ENCODE measurements around the gene SH3YL1.

The SH3YL1 gene

GRCh38 chr2:305366-305765, 41.5 kb upstream of the SH3YL1 start:
- no peak overlapping the region for H2BK15ac ChIP-seq (ENCODE audit: low read depth, poor library complexity, severe bottlenecking)
- peaks cover 9% of the 10 kb centered on the region for H3K4me1 ChIP-seq (ENCODE audit: control insufficient read depth, insufficient read depth, low read depth, low read length)
- no peak overlapping the region for H3K14ac ChIP-seq (ENCODE audit: low read length in 2 of 2)
- no peak overlapping the region for H2AK5ac ChIP-seq (ENCODE audit: low read length, severe bottlenecking)
- H2BK5ac ChIP-seq (ENCODE audit: low read depth, low read length, poor library complexity, severe bottlenecking) = no peak overlapping the region
- no peak overlapping the region for H2BK12ac ChIP-seq (ENCODE audit: low read length in 2 of 2)
- H3K18ac ChIP-seq (ENCODE audit: low read depth in 1 of 2, low read length in 2 of 2) = no peak overlapping the region
- no peak overlapping the region for H2BK120ac ChIP-seq (ENCODE audit: low read depth, low read length)
- H3K9ac ChIP-seq (ENCODE audit: low read length) = no peak overlapping the region
- H3K27ac ChIP-seq (ENCODE audit: low read length, poor library complexity, severe bottlenecking) = no peak overlapping the region
- no peak for DNase-seq
- no peak overlapping the region for H4K8ac ChIP-seq (ENCODE audit: low read length)
- H3K4ac ChIP-seq (ENCODE audit: low read depth in 1 of 2, low read length in 2 of 2) = no peak overlapping the region
- no peaks in the 10 kb centered on the region for H3K36me3 ChIP-seq (ENCODE audit: control insufficient read depth in 1 of 2, insufficient read depth in 2 of 2, low read depth in 1 of 2, low read length in 2 of 2)
- no peaks in the 10 kb centered on the region for H3K9me3 ChIP-seq (ENCODE audit: control insufficient read depth, low read length)
- H2AFZ ChIP-seq (ENCODE audit: low read depth, low read length) = no peak overlapping the region
- H3K79me1 ChIP-seq (replicated peaks; ENCODE audit: low read length, poor library complexity, severe bottlenecking) = no peaks in the 10 kb centered on the region
- H3K27me3 ChIP-seq (ENCODE audit: control insufficient read depth in 1 of 2, insufficient read depth in 1 of 2, low read length in 2 of 2) = no peaks in the 10 kb centered on the region
- no peak overlapping the region for H3K4me2 ChIP-seq (ENCODE audit: low read length, poor library complexity, severe bottlenecking)
- WGBS = 85% methylated on average over 9 of the region's 9 CpGs
- H4K91ac ChIP-seq (ENCODE audit: low read length) = no peak overlapping the region
- no peak overlapping the region for H3K4me3 ChIP-seq (ENCODE audit: insufficient read depth in 1 of 2, low read depth in 1 of 2, low read length in 2 of 2)
- no peak overlapping the region for H3K23ac ChIP-seq (ENCODE audit: low read length in 2 of 2)

GRCh38 chr2:296354-296753, 32.5 kb upstream of the SH3YL1 start:
- 47% methylated on average over 3 of the region's 3 CpGs for WGBS

GRCh38 chr2:295090-295489, 31.3 kb upstream of the SH3YL1 start:
- H3K23ac ChIP-seq (ENCODE audit: low read length in 2 of 2) = no peak overlapping the region
- no peak overlapping the region for H4K8ac ChIP-seq (ENCODE audit: low read length)
- peaks cover 4% of the 10 kb centered on the region for H3K9me3 ChIP-seq (ENCODE audit: control insufficient read depth, low read length)
- no peak overlapping the region for H3K27ac ChIP-seq (ENCODE audit: low read length, poor library complexity, severe bottlenecking)
- H2AFZ ChIP-seq (ENCODE audit: low read depth, low read length) = no peak overlapping the region
- 70% methylated on average over 5 of the region's 5 CpGs for WGBS
- H3K4me1 ChIP-seq (ENCODE audit: control insufficient read depth, insufficient read depth, low read depth, low read length) = no peaks in the 10 kb centered on the region
- H2BK15ac ChIP-seq (ENCODE audit: low read depth, poor library complexity, severe bottlenecking) = no peak overlapping the region
- H3K4me2 ChIP-seq (ENCODE audit: low read length, poor library complexity, severe bottlenecking) = no peak overlapping the region
- H3K14ac ChIP-seq (ENCODE audit: low read length in 2 of 2) = no peak overlapping the region
- no peak overlapping the region for H3K4ac ChIP-seq (ENCODE audit: low read depth in 1 of 2, low read length in 2 of 2)
- H3K18ac ChIP-seq (ENCODE audit: low read depth in 1 of 2, low read length in 2 of 2) = no peak overlapping the region
- H3K4me3 ChIP-seq (ENCODE audit: insufficient read depth in 1 of 2, low read depth in 1 of 2, low read length in 2 of 2) = no peak overlapping the region
- H2BK120ac ChIP-seq (ENCODE audit: low read depth, low read length) = no peak overlapping the region
- H2BK5ac ChIP-seq (ENCODE audit: low read depth, low read length, poor library complexity, severe bottlenecking) = no peak overlapping the region
- H3K36me3 ChIP-seq (ENCODE audit: control insufficient read depth in 1 of 2, insufficient read depth in 2 of 2, low read depth in 1 of 2, low read length in 2 of 2) = no peaks in the 10 kb centered on the region
- H3K9ac ChIP-seq (ENCODE audit: low read length) = no peak overlapping the region
- H3K27me3 ChIP-seq (ENCODE audit: control insufficient read depth in 1 of 2, insufficient read depth in 1 of 2, low read length in 2 of 2) = peaks cover 19 to 48% of the 10 kb centered on the region in 2 experiments
- no peak overlapping the region for H2BK12ac ChIP-seq (ENCODE audit: low read length in 2 of 2)
- H3K79me1 ChIP-seq (replicated peaks; ENCODE audit: low read length, poor library complexity, severe bottlenecking) = no peaks in the 10 kb centered on the region
- no peak overlapping the region for H4K91ac ChIP-seq (ENCODE audit: low read length)
- H2AK5ac ChIP-seq (ENCODE audit: low read length, severe bottlenecking) = no peak overlapping the region
- no peak for DNase-seq

More at GRCh38 chr2:296354-296753, 32.5 kb upstream of the SH3YL1 start:
- peaks cover 4% of the 10 kb centered on the region for H3K9me3 ChIP-seq (ENCODE audit: control insufficient read depth, low read length)
- no peak overlapping the region for H2AK5ac ChIP-seq (ENCODE audit: low read length, severe bottlenecking)
- H3K14ac ChIP-seq (ENCODE audit: low read length in 2 of 2) = no peak overlapping the region
- H3K4me1 ChIP-seq (ENCODE audit: control insufficient read depth, insufficient read depth, low read depth, low read length) = no peaks in the 10 kb centered on the region
- no peak overlapping the region for H3K4ac ChIP-seq (ENCODE audit: low read depth in 1 of 2, low read length in 2 of 2)
- no peak overlapping the region for H2BK120ac ChIP-seq (ENCODE audit: low read depth, low read length)
- DNase-seq = no peak
- no peak overlapping the region for H3K18ac ChIP-seq (ENCODE audit: low read depth in 1 of 2, low read length in 2 of 2)
- no peaks in the 10 kb centered on the region for H3K36me3 ChIP-seq (ENCODE audit: control insufficient read depth in 1 of 2, insufficient read depth in 2 of 2, low read depth in 1 of 2, low read length in 2 of 2)
- H2BK12ac ChIP-seq (ENCODE audit: low read length in 2 of 2) = no peak overlapping the region
- H2BK5ac ChIP-seq (ENCODE audit: low read depth, low read length, poor library complexity, severe bottlenecking) = no peak overlapping the region
- H3K9ac ChIP-seq (ENCODE audit: low read length) = no peak overlapping the region
- H2BK15ac ChIP-seq (ENCODE audit: low read depth, poor library complexity, severe bottlenecking) = no peak overlapping the region
- no peak overlapping the region for H2AFZ ChIP-seq (ENCODE audit: low read depth, low read length)
- no peak overlapping the region for H3K27ac ChIP-seq (ENCODE audit: low read length, poor library complexity, severe bottlenecking)
- H3K4me3 ChIP-seq (ENCODE audit: insufficient read depth in 1 of 2, low read depth in 1 of 2, low read length in 2 of 2) = no peak overlapping the region
- H3K23ac ChIP-seq (ENCODE audit: low read length in 2 of 2) = no peak overlapping the region
- H3K27me3 ChIP-seq (ENCODE audit: control insufficient read depth in 1 of 2, insufficient read depth in 1 of 2, low read length in 2 of 2) = peaks cover 15 to 44% of the 10 kb centered on the region in 2 experiments
- no peak overlapping the region for H3K4me2 ChIP-seq (ENCODE audit: low read length, poor library complexity, severe bottlenecking)
- H3K79me1 ChIP-seq (replicated peaks; ENCODE audit: low read length, poor library complexity, severe bottlenecking) = no peaks in the 10 kb centered on the region
- H4K91ac ChIP-seq (ENCODE audit: low read length) = no peak overlapping the region
- no peak overlapping the region for H4K8ac ChIP-seq (ENCODE audit: low read length)

GRCh38 chr2:290090-290722, 26.4 kb upstream of the SH3YL1 start:
- Histone ChIP-seq H2AFZ (ENCODE audit: low read depth, low read length) (peak overlapping the region; percentile 7), H2BK5ac (ENCODE audit: low read depth, low read length, poor library complexity, severe bottlenecking) (no peak overlapping the region), H3K36me3 (ENCODE audit: control insufficient read depth in 1 of 2, insufficient read depth in 2 of 2, low read depth in 1 of 2, low read length in 2 of 2) (no peaks in the 10 kb centered on the region), H4K8ac (ENCODE audit: low read length) (no peak overlapping the region), H3K4me2 (ENCODE audit: low read length, poor library complexity, severe bottlenecking) (peak overlapping the region; percentile 98), H2BK120ac (ENCODE audit: low read depth, low read length) (no peak overlapping the region), H3K4ac (ENCODE audit: low read depth in 1 of 2, low read length in 2 of 2) (no peak overlapping the region), H3K23ac (ENCODE audit: low read length in 2 of 2) (no peak overlapping the region), H2BK15ac (ENCODE audit: low read depth, poor library complexity, severe bottlenecking) (no peak overlapping the region), H3K9ac (ENCODE audit: low read length) (peak overlapping the region; percentile 47), H4K91ac (ENCODE audit: low read length) (no peak overlapping the region), H2AK5ac (ENCODE audit: low read length, severe bottlenecking) (no peak overlapping the region), H3K9me3 (ENCODE audit: control insufficient read depth, low read length) (no peaks in the 10 kb centered on the region), H3K27ac (ENCODE audit: low read length, poor library complexity, severe bottlenecking) (no peak overlapping the region), H3K27me3 (ENCODE audit: control insufficient read depth in 1 of 2, insufficient read depth in 1 of 2, low read length in 2 of 2) (peaks cover 20 to 32% of the 10 kb centered on the region in 2 experiments), H3K4me3 (ENCODE audit: insufficient read depth in 1 of 2, low read depth in 1 of 2, low read length in 2 of 2) (peak overlapping the region; percentile 50 to 80), H3K4me1 (ENCODE audit: control insufficient read depth, insufficient read depth, low read depth, low read length) (peaks cover 25% of the 10 kb centered on the region), H3K79me1 (replicated peaks; ENCODE audit: low read length, poor library complexity, severe bottlenecking) (peaks cover 1% of the 10 kb centered on the region), H2BK12ac (ENCODE audit: low read length in 2 of 2) (no peak overlapping the region), H3K14ac (ENCODE audit: low read length in 2 of 2) (no peak overlapping the region), H3K18ac (ENCODE audit: low read depth in 1 of 2, low read length in 2 of 2) (no peak overlapping the region)
- WGBS = 0% methylated on average over 9 of the region's 15 CpGs
- peak; percentile 81 for DNase-seq
